LNCAP (cell line): ENCODE data around the gene KNDC1.

ENCODE experiments used
- TF ChIP-seq, protein P1 (sequence below): fragments of 450-650 bp; IDR thresholded peaks from 2 replicates; pipeline ENCODE4 v1.5.1; 2017; ENCODE audit warnings: mild to moderate bottlenecking

The KNDC1 gene

DNA sequence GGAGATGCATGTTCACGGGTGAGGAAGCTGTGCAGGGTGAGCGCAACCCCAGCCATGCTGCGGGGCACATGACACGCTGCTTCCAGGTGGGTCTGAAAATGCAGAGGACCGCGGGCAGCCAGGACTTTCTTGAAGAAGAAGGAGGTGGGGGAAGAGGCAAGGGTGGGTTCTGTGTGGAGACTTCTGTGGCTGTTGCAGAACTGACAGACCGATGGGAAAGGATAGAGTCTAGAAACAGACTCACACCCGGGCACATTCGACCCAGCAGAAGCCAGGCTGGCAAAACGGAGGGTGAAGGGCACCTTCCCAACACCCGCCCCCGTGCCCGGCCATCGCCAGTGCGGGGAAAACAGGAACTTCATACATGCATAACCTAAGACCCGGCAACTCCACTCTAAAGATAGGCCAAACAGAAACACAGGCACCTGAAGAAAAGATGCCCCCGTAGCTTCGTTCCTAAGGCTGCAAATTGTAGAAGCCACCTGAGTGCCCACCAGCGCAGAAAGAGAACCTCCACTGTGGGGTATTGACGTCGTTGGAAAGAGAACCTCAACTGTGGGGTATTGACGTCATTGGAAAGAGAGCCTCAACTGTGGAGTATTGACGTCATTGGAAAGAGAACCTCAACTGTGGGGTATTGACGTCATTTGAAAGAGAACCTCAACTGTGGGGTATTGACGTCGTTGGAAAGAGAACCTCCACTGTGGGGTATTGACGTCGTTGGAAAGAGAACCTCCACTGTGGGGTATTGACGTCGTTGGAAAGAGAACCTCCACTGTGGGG is 4.8 kb upstream of the KNDC1 start:
- TF ChIP-seq, protein P1, sequence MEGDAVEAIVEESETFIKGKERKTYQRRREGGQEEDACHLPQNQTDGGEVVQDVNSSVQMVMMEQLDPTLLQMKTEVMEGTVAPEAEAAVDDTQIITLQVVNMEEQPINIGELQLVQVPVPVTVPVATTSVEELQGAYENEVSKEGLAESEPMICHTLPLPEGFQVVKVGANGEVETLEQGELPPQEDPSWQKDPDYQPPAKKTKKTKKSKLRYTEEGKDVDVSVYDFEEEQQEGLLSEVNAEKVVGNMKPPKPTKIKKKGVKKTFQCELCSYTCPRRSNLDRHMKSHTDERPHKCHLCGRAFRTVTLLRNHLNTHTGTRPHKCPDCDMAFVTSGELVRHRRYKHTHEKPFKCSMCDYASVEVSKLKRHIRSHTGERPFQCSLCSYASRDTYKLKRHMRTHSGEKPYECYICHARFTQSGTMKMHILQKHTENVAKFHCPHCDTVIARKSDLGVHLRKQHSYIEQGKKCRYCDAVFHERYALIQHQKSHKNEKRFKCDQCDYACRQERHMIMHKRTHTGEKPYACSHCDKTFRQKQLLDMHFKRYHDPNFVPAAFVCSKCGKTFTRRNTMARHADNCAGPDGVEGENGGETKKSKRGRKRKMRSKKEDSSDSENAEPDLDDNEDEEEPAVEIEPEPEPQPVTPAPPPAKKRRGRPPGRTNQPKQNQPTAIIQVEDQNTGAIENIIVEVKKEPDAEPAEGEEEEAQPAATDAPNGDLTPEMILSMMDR: no peak

DNA sequence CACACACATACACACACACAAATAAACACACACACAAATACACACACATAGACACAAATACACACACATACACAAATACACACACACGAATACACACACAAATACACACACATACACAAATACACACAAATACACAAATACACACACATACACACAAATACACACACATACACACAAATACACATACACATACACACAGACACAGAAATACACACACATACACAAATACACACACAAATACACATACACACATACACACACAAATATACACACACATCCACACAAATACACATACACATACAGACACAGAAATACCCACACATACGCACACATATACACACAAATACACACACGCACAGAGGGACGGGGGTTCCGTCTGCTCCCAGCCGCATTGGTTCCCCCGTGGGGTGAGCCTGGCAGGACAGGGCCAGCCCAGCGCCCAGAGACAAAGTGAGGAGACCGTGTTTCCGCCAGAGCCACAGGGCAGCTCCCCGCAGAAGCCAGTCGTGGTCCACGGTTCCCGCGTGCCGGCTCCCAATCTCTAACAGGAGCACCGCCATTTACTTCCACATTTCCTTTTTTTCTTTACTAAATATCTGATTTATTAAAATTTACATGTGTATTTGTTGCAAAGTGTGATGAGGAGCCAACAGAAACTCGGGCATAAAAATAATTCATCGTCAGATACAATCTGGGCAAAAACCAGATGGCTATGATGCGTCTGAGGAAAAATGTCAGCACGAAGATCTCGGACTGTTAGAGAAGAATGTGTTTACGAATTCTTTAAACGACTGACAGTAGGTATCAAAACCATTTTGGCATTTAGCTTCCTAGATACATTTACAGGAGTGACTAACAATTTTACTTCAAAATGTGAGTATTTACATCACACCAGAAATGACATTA is 3.1 kb upstream of the KNDC1 start:
- TF ChIP-seq, protein P1: no peak

DNA sequence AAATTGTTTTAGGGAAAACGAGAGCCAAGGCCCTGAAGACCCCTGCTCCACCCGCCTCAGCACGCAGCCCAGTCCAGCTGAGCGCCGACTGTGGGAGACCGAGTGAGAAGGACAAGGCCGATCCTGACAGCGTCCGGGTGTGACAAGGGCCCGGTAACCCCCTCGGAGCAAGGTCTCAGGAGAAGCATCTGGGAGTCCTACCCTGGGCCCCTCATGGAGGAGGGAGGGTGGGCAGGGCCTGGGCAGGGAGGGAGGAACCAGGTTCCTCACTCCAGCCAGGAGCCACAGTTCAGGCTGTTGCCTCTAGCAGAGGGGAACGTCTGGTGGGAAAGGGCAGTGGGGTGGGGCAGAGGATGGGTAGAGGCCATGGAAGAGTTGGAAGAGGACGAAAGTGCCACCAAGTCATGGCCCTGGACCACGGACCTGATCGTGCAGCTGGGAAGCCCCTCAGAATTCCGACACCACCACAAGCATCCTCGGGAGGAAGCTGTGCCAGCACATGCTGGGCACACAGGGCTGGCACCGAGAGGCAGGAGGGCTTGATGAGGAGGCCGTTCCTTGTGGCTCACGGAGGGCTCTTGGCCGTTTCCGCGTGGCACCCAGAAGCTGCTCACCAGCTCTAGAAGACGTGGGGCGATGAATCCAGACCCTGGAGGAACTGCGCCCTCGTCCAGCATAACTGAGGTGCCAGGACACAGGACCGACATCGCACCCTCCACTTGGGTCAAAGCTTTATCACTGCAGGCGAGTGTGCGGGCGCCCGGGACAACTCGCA is 2.2 kb upstream of the KNDC1 start:
- TF ChIP-seq, protein P1: no peak

DNA sequence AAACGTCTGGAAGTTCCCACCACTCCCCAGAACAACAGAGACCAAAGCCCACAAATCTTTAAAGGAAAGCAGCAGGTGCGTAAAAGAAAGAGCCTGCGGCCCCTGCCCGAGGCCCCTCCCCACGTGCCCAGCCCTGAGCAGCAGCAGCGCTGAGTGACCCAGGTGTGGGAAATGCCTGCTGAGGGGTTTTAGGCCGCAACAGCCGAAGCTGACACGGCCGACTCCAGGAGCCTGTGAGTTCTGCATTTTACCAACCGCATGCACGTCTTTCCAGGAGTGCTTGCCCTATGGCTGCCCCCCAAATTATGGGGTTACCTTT is 1.6 kb upstream of the KNDC1 start:
- TF ChIP-seq, protein P1: no peak

DNA sequence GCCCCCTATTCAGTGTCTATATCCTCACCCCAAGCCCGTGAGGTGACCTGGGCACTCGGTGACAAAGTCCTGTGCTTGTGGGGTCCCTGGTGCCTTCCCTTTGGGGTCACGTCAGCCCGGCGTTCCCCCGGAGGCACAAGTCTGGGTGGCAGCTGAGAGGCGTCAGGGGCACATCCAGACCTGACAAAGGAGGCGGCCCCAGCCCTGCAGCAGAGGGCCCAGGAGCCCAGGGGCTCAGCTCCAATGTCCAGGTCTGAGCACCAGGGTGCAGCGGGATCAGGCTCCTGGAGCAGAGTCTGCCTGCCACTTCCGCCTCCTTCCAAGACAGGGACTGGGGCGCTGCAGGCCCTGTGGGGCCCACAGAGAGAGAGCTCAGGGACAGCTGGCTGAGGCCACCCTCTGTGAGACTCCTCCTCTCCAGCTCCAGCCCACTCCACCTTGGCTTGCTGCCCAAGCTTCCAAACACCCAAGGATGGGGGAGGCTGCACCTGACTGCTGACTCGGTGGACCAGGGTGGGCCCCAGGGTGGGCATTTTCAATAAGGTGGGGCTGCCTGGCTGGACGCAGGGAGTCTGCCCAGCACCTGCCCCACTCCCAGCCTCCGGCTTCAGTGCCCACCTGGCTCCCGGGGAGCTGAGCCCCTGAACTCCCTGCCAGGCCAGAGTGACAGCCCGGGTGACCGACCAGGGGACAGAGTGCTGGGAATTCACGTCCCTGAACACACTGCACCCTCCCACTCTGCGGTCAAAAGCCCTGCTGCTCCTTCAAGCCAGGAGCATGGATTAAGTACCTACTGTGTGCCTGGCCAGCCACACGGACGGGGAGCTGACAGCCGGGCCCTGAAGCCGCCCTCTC is 1.0 kb upstream of the KNDC1 start:
- TF ChIP-seq, protein P1: no peak

DNA sequence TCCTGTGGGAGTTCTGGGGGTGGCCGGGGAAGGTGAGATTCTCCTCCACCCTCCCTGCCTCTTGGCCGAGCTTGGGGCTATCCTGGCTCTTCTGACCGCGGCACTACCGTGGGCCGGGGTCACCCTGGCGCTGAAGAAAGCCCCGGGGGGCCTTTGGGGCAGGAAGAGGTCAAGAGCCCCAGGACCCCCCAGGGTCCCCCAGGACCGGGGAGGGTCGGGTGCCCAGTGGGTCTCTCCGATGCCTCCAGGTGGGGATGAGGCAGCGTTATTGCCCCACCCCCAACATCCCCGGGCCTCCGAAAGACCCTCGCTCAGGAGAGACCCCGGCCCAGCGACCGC is 439 bp upstream of the KNDC1 start:
- TF ChIP-seq, protein P1: no peak
